GM12875 (cell line): ENCODE data around the gene AVL9.

ENCODE experiments used
- H3K4me3 ChIP-seq: one replicate; pipeline ENCODE4 v1.5.1; 2011; ENCODE audit warnings: low read depth, low read length, control low read depth
- CTCF ChIP-seq: IDR thresholded peaks from 2 replicates; pipeline ENCODE4 v1.5.1; 2011; ENCODE audit warnings: low read depth, mild to moderate bottlenecking, control low read depth, inconsistent platforms, low read length, moderate library complexity, borderline replicate concordance; ENCODE audit not compliant: insufficient read depth

Gene AVL9

GRCh38 chr7:32577421-32577820 lies 82.1 kb downstream of the AVL9 start:
- no peak for TF ChIP-seq CTCF
- H3K4me3 ChIP-seq, result no peak overlapping the region

GRCh38 chr7:32579776-32580175 lies 84.5 kb downstream of the AVL9 start:
- H3K4me3 ChIP-seq, result no peak overlapping the region
- TF ChIP-seq CTCF, result no peak

- H3K4me3 ChIP-seq, result no peak overlapping the region
- TF ChIP-seq CTCF, result no peak
These were observed 85.4 kb downstream of the AVL9 start for GRCh38 chr7:32580646-32581045.

- no peak for TF ChIP-seq CTCF
These were observed 86.7 kb downstream of the AVL9 start for GRCh38 chr7:32582036-32582435.

GRCh38 chr7:32583791-32584190 lies 88.5 kb downstream of the AVL9 start:
- no peak overlapping the region for H3K4me3 ChIP-seq
- TF ChIP-seq CTCF, result no peak

More at GRCh38 chr7:32582036-32582435, 86.7 kb downstream of the AVL9 start:
- H3K4me3 ChIP-seq, result no peak overlapping the region

- TF ChIP-seq CTCF, result no peak
- H3K4me3 ChIP-seq, result no peak overlapping the region
These were observed 91.3 kb downstream of the AVL9 start for GRCh38 chr7:32586291-32587221.

GRCh38 chr7:32587411-32587948 lies 92.2 kb downstream of the AVL9 start:
- no peak for TF ChIP-seq CTCF
- H3K4me3 ChIP-seq, result no peak overlapping the region
